ENCODE results near the gene ZMYM2. TPM values are rescaled to one million over a fixed set of nuclear protein-coding genes. Genes with fewer than 3 reads are reported as not detected.

ZMYM2 gene
- total and polyA plus RNA-seq, 2 donors (not counting 3 experiments of a cell fraction or from before 2014, with no cell fraction given), result 14.7 to 75.3 TPM

- POLR2A ChIA-PET, result no interaction called here
- no peak for DNase-seq (ENCODE audit: low read depth, low spot score)
Measured at GRCh38 chr13:19978831-19979437, 20.4 kb downstream of the ZMYM2 start.

DNA sequence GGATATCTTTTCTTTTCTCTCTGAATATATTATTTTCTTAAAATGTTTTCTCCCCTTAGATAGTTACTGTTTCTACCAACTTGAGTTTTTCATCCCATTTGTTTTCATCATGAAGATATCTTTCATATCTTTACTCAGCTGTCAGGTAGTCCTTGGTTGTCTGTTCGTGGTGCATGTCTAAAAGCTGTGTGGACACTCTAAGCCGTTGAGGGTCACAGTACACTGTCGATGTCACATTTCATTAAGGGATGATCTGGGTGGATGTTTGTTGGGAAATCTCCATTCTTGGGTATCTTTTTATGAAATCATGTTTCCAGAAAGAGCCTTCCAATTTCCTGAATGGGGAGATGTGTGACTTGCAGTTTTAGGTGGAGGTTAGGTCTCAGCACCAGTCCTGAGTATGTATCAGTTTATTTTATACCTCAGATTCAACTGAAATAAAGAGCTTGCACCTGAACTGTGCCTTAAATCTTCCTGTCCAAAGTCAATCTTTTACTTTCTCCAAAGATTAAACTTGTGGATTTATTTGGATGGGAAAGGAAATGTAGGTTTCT is 23.2 kb downstream of the ZMYM2 start:
- ChIA-PET CTCF (interaction anchor here (1.0 kb wide), 1 partner anchor 25 kb away, joined by 3 read pairs; no protein-coding TSS in a partner anchor), POLR2A (no interaction called here)
- DNase-seq (ENCODE audit: low read depth, low spot score) (no peak), FAIRE-seq (no peak)
- Histone ChIP-seq H4K20me1 (replicated peaks; ENCODE audit: control insufficient read depth, extremely low read depth, insufficient read depth, low read length) (peaks cover 3% of the 10 kb centered on the region), H3K79me2 (ENCODE audit: control insufficient read depth, insufficient read depth, low read length) (peaks cover 50% of the 10 kb centered on the region), H3K4me1 (ENCODE audit: control insufficient read depth, extremely low read depth, insufficient read depth, low read length) (no peaks in the 10 kb centered on the region), H3K27ac (ENCODE audit: insufficient read depth, low read depth, low read length) (no peak overlapping the region), H3K9ac (replicated peaks; ENCODE audit: extremely low read depth, insufficient read depth, low read length) (no peak overlapping the region), H2AFZ (ENCODE audit: low read depth, low read length) (no peak overlapping the region), H3K9me1 (replicated peaks; ENCODE audit: control insufficient read depth, extremely low read depth, insufficient read depth, low read length) (no peaks in the 10 kb centered on the region), H3K27me3 (ENCODE audit: control insufficient read depth in 2 of 2, insufficient read depth in 2 of 2, low read length in 2 of 2) (no peaks in the 10 kb centered on the region), H3K9me3 (replicated peaks; ENCODE audit: control insufficient read depth, insufficient read depth, low read length) (no peaks in the 10 kb centered on the region), H3K36me3 (ENCODE audit: control insufficient read depth in 2 of 2, extremely low read depth in 1 of 2, insufficient read depth in 2 of 2, low read length in 2 of 2) (peaks cover 4 to 7% of the 10 kb centered on the region in 2 experiments), H3K4me2 (ENCODE audit: insufficient read depth, low read length) (no peak overlapping the region), H3K4me3 (replicated peaks in 1 of 3; ENCODE audit: insufficient read depth in 1 of 3, low read depth in 1 of 3, low read length in 3 of 3) (no peak overlapping the region)
- dilution Hi-C loops (cut with MboI; ENCODE audit: extremely low pct_ligation_motif_present, low sequenced_read_pairs), result no loop called here
- intact Hi-C loops (cut with micrococcal nuclease), result no loop called here
- no TSS peak for BruUV-seq (replicated peaks)
- TF ChIP-seq EZH2 (IDR thresholded peaks at IDR 0.05; ENCODE audit: borderline replicate concordance, low read depth, low read length, severe bottlenecking) (no peak), MYC (IDR thresholded peaks at IDR 0.05; ENCODE audit: low read depth, low read length) (no peak), CTCF (IDR thresholded peaks at IDR 0.05; ENCODE audit: extremely low read depth in 1 of 2, insufficient read depth in 1 of 2, low read depth in 1 of 2, low read length in 2 of 2) (no peak), FOS (IDR thresholded peaks at IDR 0.05; ENCODE audit: borderline replicate concordance, insufficient read depth, low read length) (no peak), POLR2A (IDR thresholded peaks at IDR 0.05; ENCODE audit: low read depth, low read length) (no peak), POLR2AphosphoS5 (IDR thresholded peaks at IDR 0.05; ENCODE audit: insufficient read depth, low read depth, low read length) (no peak), GATA2 (IDR thresholded peaks at IDR 0.05; ENCODE audit: insufficient read depth, insufficient read length, low read depth, low read length) (no peak), JUN (IDR thresholded peaks at IDR 0.05; ENCODE audit: borderline replicate concordance, insufficient read depth, insufficient read length, low read depth) (no peak)
- TF ChIP-seq, protein P1, sequence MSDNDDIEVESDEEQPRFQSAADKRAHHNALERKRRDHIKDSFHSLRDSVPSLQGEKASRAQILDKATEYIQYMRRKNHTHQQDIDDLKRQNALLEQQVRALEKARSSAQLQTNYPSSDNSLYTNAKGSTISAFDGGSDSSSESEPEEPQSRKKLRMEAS (IDR thresholded peaks at IDR 0.05; ENCODE audit: insufficient read depth, insufficient read length), result no peak

More at GRCh38 chr13:19978831-19979437, 20.4 kb downstream of the ZMYM2 start:
- H3K4me2 ChIP-seq (ENCODE audit: insufficient read depth, low read length), result no peak overlapping the region
- no peak overlapping the region for H3K4me3 ChIP-seq (replicated peaks in 1 of 3; ENCODE audit: insufficient read depth in 1 of 3, low read depth in 1 of 3, low read length in 3 of 3)
- H3K27ac ChIP-seq (ENCODE audit: insufficient read depth, low read depth, low read length), result no peak overlapping the region
- no peaks in the 10 kb centered on the region for H3K4me1 ChIP-seq (ENCODE audit: control insufficient read depth, extremely low read depth, insufficient read depth, low read length)
- dilution Hi-C loops (cut with MboI; ENCODE audit: extremely low pct_ligation_motif_present, low sequenced_read_pairs), result no loop called here
- H2AFZ ChIP-seq (ENCODE audit: low read depth, low read length), result no peak overlapping the region
- H4K20me1 ChIP-seq (replicated peaks; ENCODE audit: control insufficient read depth, extremely low read depth, insufficient read depth, low read length), result peaks cover 2% of the 10 kb centered on the region
- H3K9me3 ChIP-seq (replicated peaks; ENCODE audit: control insufficient read depth, insufficient read depth, low read length), result no peaks in the 10 kb centered on the region
- no peak for TF ChIP-seq GATA2 (IDR thresholded peaks at IDR 0.05; ENCODE audit: insufficient read depth, insufficient read length, low read depth, low read length)
- TF ChIP-seq FOS (IDR thresholded peaks at IDR 0.05; ENCODE audit: borderline replicate concordance, insufficient read depth, low read length), result no peak
- TF ChIP-seq, protein P1 (IDR thresholded peaks at IDR 0.05; ENCODE audit: insufficient read depth, insufficient read length), result no peak
- TF ChIP-seq MYC (IDR thresholded peaks at IDR 0.05; ENCODE audit: low read depth, low read length), result no peak
- no peaks in the 10 kb centered on the region for H3K27me3 ChIP-seq (ENCODE audit: control insufficient read depth in 2 of 2, insufficient read depth in 2 of 2, low read length in 2 of 2)
- CTCF ChIA-PET, result no interaction called here
- H3K9ac ChIP-seq (replicated peaks; ENCODE audit: extremely low read depth, insufficient read depth, low read length), result no peak overlapping the region
- intact Hi-C loops (cut with micrococcal nuclease), result no loop called here
- BruUV-seq (replicated peaks), result no TSS peak
- FAIRE-seq, result no peak
- H3K9me1 ChIP-seq (replicated peaks; ENCODE audit: control insufficient read depth, extremely low read depth, insufficient read depth, low read length), result no peaks in the 10 kb centered on the region
- H3K79me2 ChIP-seq (ENCODE audit: control insufficient read depth, insufficient read depth, low read length), result peaks cover 57% of the 10 kb centered on the region
- peaks cover 4 to 7% of the 10 kb centered on the region in 2 experiments for H3K36me3 ChIP-seq (ENCODE audit: control insufficient read depth in 2 of 2, extremely low read depth in 1 of 2, insufficient read depth in 2 of 2, low read length in 2 of 2)
